A172 (cell line): ENCODE results near the gene ENTPD3. TPM values are rescaled to one million over a fixed set of nuclear protein-coding genes. Genes with fewer than 3 reads are reported as not detected.
A peak's percentile ranks its signal among the peaks of the same experiment; 100 is the strongest.
"Not testable (repeated sequence)": the region's sequence is repeated elsewhere in the genome, so short reads cannot be mapped to it uniquely, and the experiment has no call there.

ENCODE experiments used
- DNase-seq: peaks from one replicate; pipeline ENCODE4 v3.0.0-alpha.2; 2015; ENCODE audit warnings: low spot score
- total RNA-seq: library from RNA; depleted of rRNA; stranded (reverse); fragments of >200 nt; shearing (Covaris generic); gene quantifications from 2 replicates; pipeline ENCODE4 v1.2.3, GENCODE V29; 2014; rRNA removed

Gene ENTPD3
- total RNA-seq, 1 experiment from 2014 or later = not detected

- not testable (repeated sequence) for DNase-seq
Measured at GRCh38 chr3:40460481-40460880, 73.5 kb downstream of the ENTPD3 start.

GRCh38 chr3:40461161-40461560, 74.2 kb downstream of the ENTPD3 start:
- no peak for DNase-seq

GRCh38 chr3:40462838-40463237, 75.9 kb downstream of the ENTPD3 start:
- DNase-seq = not testable (repeated sequence)

GRCh38 chr3:40463579-40463978, 76.6 kb downstream of the ENTPD3 start:
- no peak for DNase-seq

GRCh38 chr3:40464339-40465110, 77.5 kb downstream of the ENTPD3 start:
- DNase-seq = no peak

- no peak for DNase-seq
Measured at GRCh38 chr3:40465111-40465407, 78.1 kb downstream of the ENTPD3 start.

- no peak for DNase-seq
Measured at GRCh38 chr3:40465456-40465855, 78.5 kb downstream of the ENTPD3 start.

GRCh38 chr3:40468018-40468417, 81.0 kb downstream of the ENTPD3 start:
- DNase-seq = no peak

GRCh38 chr3:40470701-40471100, 83.7 kb downstream of the ENTPD3 start:
- no peak for DNase-seq

- peak; percentile 54 for DNase-seq
Measured at GRCh38 chr3:40476478-40477470, 89.8 kb downstream of the ENTPD3 start, which contains the start of gene ZNF619. ZNF619 (plus strand) TSS chr3:40477122; CDS start chr3:40477980, 858 bp downstream.

- no peak for DNase-seq
Measured at GRCh38 chr3:40477666-40478065, 90.7 kb downstream of the ENTPD3 start.

Other genes starting within 250 kb of the ENTPD3 start
- 17.0 and 26.3 TPM in 2 replicates for gene EIF1B, start 77.5 kb upstream of the ENTPD3 start, total RNA-seq
- 313 and 589 TPM in 2 replicates for gene RPL14, start 70.2 kb downstream of the ENTPD3 start, total RNA-seq
- gene ZNF619, start 89.9 kb downstream of the ENTPD3 start, total RNA-seq = 4.9 and 5.1 TPM in 2 replicates
- gene ZNF620, start 118.9 kb downstream of the ENTPD3 start, total RNA-seq = 2.5 and 2.7 TPM in 2 replicates
- 12.4 and 16.9 TPM in 2 replicates for gene ZNF621, start 137.8 kb downstream of the ENTPD3 start, total RNA-seq